A549 (cell line): ENCODE data around the gene ASPSCR1.
A peak's percentile ranks its signal among the peaks of the same experiment; 100 is the strongest.

Experiments
- BHLHE40 ChIP-seq: IDR thresholded peaks from 2 replicates; pipeline ENCODE4 v1.6.1; 2012; ENCODE audit warnings: low read depth, low read length, inconsistent platforms
- CHD4 ChIP-seq: fragments of 200-600 bp; sonication (generic); IDR thresholded peaks from 2 replicates; pipeline ENCODE4 v1.6.1; 2016; ENCODE audit warnings: antibody characterized with exemption, mild to moderate bottlenecking, borderline replicate concordance
- EP300 ChIP-seq, 2 experiments: fragments of >200 bp; sonication (Bioruptor Twin); formaldehyde crosslinking; IDR thresholded peaks; 2 replicates in 1 of 2; 3 replicates in 1 of 2; pipeline ENCODE4 v1.6.1; 2016 to 2017
- FOSL2 ChIP-seq, 2 experiments: fragments of 450-650 bp in 1 of 2; fragments of >200 bp in 1 of 2; sonication (Bioruptor Twin) in 1 of 2; formaldehyde crosslinking; IDR thresholded peaks; 2 replicates each; pipeline versions ENCODE4 v1.5.0 to v1.6.1; 2016 to 2020; ENCODE audit warnings: mild to moderate bottlenecking in 1 of 2, moderate library complexity in 1 of 2
- JUN ChIP-seq, 2 experiments: fragments of >200 bp; sonication (Bioruptor Twin); formaldehyde crosslinking; IDR thresholded peaks; 2 replicates in 1 of 2; 3 replicates in 1 of 2; pipeline ENCODE4 v1.6.1; 2016 to 2017
- MAFK ChIP-seq: fragments of 450-650 bp; IDR thresholded peaks from 2 replicates; pipeline ENCODE4 v1.6.1; 2014; ENCODE audit not compliant: partially characterized antibody
- NR3C1 ChIP-seq: fragments of >200 bp; sonication (Bioruptor Twin); formaldehyde crosslinking; IDR thresholded peaks from 3 replicates; pipeline ENCODE4 v1.6.1; 2017
- PHF8 ChIP-seq: fragments of 200-600 bp; sonication (generic); IDR thresholded peaks from 2 replicates; pipeline ENCODE4 v1.6.1; 2016; ENCODE audit warnings: low read depth, mild to moderate bottlenecking, antibody characterized with exemption, moderate library complexity, borderline replicate concordance
- POLR2A ChIP-seq: IDR thresholded peaks from 2 replicates; pipeline ENCODE4 v1.6.1; 2012; ENCODE audit warnings: mild to moderate bottlenecking, low read length
- RAD21 ChIP-seq, 2 experiments: fragments of >200 bp in 1 of 2; sonication (Bioruptor Twin) in 1 of 2; formaldehyde crosslinking in 1 of 2; IDR thresholded peaks in 1 of 2; conservative IDR thresholded peaks in 1 of 2; 2 replicates in 1 of 2; 3 replicates in 1 of 2; pipeline ENCODE4 v1.6.1; 2012 to 2018; ENCODE audit warnings: inconsistent platforms in 1 of 2
- TF ChIP-seq, protein P1 (sequence below): fragments of >200 bp; sonication (Bioruptor Twin); formaldehyde crosslinking; IDR thresholded peaks from 3 replicates; pipeline ENCODE4 v1.5.1; 2016
- TF ChIP-seq, protein P2 (sequence below): IDR thresholded peaks from 2 replicates; pipeline ENCODE4 v1.6.1; 2012

GRCh38 chr17:81933178-81933699 lies 44.2 kb upstream of the ASPSCR1 start:
- TF ChIP-seq MAFK (no peak), NR3C1 (no peak), EP300 (IDR thresholded peaks at IDR 0.05) (no peak), FOSL2 (IDR thresholded peaks at IDR 0.05) (no peak), FOSL2 (CRISPR knock-in tag; IDR thresholded peaks at IDR 0.05) (no peak), JUN (IDR thresholded peaks at IDR 0.05) (no peak), POLR2A (peak; percentile 12; the same call in 1 of the 2 replicates), BHLHE40 (no peak), CHD4 (no peak), PHF8 (no peak), RAD21 (conservative IDR thresholded peaks at IDR 0.05 in 1 of 2, IDR thresholded peaks at IDR 0.05 in 1 of 2) (no peak)
- TF ChIP-seq, protein P1, sequence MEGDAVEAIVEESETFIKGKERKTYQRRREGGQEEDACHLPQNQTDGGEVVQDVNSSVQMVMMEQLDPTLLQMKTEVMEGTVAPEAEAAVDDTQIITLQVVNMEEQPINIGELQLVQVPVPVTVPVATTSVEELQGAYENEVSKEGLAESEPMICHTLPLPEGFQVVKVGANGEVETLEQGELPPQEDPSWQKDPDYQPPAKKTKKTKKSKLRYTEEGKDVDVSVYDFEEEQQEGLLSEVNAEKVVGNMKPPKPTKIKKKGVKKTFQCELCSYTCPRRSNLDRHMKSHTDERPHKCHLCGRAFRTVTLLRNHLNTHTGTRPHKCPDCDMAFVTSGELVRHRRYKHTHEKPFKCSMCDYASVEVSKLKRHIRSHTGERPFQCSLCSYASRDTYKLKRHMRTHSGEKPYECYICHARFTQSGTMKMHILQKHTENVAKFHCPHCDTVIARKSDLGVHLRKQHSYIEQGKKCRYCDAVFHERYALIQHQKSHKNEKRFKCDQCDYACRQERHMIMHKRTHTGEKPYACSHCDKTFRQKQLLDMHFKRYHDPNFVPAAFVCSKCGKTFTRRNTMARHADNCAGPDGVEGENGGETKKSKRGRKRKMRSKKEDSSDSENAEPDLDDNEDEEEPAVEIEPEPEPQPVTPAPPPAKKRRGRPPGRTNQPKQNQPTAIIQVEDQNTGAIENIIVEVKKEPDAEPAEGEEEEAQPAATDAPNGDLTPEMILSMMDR, result no peak
- TF ChIP-seq, protein P2, sequence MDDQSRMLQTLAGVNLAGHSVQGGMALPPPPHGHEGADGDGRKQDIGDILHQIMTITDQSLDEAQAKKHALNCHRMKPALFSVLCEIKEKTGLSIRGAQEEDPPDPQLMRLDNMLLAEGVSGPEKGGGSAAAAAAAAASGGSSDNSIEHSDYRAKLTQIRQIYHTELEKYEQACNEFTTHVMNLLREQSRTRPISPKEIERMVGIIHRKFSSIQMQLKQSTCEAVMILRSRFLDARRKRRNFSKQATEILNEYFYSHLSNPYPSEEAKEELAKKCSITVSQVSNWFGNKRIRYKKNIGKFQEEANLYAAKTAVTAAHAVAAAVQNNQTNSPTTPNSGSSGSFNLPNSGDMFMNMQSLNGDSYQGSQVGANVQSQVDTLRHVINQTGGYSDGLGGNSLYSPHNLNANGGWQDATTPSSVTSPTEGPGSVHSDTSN, result peak; percentile 57
